ENCODE results near the gene FAAP100. TPM values are rescaled to one million over a fixed set of nuclear protein-coding genes. Genes with fewer than 3 reads are reported as not detected.
A peak's percentile ranks its signal among the peaks of the same experiment; 100 is the strongest.

FAAP100 gene
- total and polyA plus RNA-seq, 9 donors = 0.77 to 29.1 (median 25.0) TPM

DNA sequence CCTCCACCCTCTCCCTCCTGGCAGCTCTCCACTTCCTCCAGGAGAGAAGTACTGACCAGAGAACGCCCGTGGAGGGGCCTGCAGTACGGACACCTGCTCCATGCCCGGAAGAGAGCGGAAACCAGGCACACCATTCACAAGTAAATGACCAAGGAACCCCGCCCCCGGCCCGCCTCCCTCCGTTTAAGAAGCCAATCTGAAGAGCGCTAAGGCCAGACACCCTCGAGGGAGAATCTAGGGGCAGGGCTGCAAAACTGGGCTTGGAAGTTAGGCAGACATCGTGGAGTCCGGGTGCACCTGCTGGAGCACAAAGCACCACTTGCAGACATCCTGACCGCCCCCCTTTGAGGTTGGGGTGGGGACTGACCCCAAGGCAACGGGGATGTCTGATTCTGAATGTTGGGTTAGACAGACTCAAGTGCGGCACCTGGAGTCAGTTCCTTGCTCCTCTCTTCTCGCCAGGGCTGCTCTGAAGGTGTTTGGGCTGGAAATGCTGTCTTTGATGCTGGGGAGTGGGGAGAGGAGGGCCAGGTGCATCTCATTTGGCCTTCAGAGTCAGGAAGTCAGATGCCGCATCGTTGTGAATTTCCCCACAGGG, 964 bp upstream of the FAAP100 start:
- WGBS, 3 donors = 0 to 2% (median 2%) methylated on average over 19 of the region's 19 CpGs
- intact Hi-C loops (cut with DNase I) = no loop called here
- peak overlapping the region; percentile 94 for H3K4me3 ChIP-seq
- DNase-seq = peak; percentile 56 to 72 (median 61)
- TF ChIP-seq POLR2A (IDR thresholded peaks at IDR 0.05) (no peak), EP300 (IDR thresholded peaks at IDR 0.05) (no peak)
- TF ChIP-seq, protein P1, sequence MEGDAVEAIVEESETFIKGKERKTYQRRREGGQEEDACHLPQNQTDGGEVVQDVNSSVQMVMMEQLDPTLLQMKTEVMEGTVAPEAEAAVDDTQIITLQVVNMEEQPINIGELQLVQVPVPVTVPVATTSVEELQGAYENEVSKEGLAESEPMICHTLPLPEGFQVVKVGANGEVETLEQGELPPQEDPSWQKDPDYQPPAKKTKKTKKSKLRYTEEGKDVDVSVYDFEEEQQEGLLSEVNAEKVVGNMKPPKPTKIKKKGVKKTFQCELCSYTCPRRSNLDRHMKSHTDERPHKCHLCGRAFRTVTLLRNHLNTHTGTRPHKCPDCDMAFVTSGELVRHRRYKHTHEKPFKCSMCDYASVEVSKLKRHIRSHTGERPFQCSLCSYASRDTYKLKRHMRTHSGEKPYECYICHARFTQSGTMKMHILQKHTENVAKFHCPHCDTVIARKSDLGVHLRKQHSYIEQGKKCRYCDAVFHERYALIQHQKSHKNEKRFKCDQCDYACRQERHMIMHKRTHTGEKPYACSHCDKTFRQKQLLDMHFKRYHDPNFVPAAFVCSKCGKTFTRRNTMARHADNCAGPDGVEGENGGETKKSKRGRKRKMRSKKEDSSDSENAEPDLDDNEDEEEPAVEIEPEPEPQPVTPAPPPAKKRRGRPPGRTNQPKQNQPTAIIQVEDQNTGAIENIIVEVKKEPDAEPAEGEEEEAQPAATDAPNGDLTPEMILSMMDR (IDR thresholded peaks at IDR 0.05) = no peak
- peaks cover 10% of the 10 kb centered on the region for H3K4me1 ChIP-seq (ENCODE audit: insufficient read depth)
- no peaks in the 10 kb centered on the region for H3K27me3 ChIP-seq
- peak overlapping the region; percentile 38 to 60 for H3K27ac ChIP-seq
- no peaks in the 10 kb centered on the region for H3K9me3 ChIP-seq
- H3K36me3 ChIP-seq = no peaks in the 10 kb centered on the region

DNA sequence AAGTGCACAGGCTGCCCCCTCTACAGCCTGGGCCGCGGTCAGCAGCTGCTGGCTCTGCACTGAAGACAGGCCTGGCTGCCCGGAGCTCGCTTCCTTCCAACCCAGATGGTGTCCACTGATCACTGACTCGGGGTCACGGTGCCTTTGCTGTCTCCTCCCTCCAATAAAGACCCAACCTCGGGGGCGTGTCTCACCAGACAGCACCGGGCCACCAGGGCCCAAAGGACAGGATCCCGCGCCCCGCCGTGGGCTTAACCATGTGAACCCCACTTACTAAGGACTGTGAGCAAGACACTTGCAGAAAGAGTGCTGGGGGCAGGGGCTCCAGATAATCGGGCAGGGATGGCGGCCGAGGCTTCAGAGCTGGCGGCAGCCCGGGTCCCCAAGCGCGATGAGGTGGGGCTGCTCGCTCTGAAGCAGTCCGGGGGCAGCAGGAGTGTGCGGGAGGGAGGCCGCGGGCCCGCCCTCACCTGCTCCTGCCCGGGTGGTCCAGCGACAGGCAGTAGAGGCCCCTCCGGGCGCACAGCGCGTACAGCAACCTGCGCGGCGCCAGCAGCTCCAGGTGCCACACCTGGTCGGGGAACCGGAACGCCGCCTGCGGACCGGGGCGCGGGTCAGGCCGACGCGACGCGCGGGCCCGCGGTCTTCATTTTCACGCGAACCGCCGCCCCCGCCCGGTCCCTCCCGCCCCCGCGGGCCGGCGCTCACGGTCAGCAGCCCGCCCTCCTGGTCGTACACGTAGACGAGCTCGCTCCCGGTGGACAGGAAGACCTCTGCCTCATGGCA, 502 bp downstream of the FAAP100 start:
- Histone ChIP-seq H3K4me1 (ENCODE audit: insufficient read depth) (peaks cover 10% of the 10 kb centered on the region), H3K27ac (peak overlapping the region in 1 of 2 donors; percentile 60), H3K9me3 (no peaks in the 10 kb centered on the region), H3K4me3 (peak overlapping the region; percentile 94), H3K27me3 (no peaks in the 10 kb centered on the region), H3K36me3 (no peaks in the 10 kb centered on the region)
- 1 to 2% (median 2%) methylated on average over 20 to 69 of the region's 69 CpGs for WGBS, 3 donors
- TF ChIP-seq EP300 (IDR thresholded peaks at IDR 0.05) (no peak), POLR2A (IDR thresholded peaks at IDR 0.05) (no peak)
- TF ChIP-seq, protein P1 (IDR thresholded peaks at IDR 0.05) = no peak
- intact Hi-C loops (cut with DNase I) = no loop called here
- no peak for DNase-seq

DNA sequence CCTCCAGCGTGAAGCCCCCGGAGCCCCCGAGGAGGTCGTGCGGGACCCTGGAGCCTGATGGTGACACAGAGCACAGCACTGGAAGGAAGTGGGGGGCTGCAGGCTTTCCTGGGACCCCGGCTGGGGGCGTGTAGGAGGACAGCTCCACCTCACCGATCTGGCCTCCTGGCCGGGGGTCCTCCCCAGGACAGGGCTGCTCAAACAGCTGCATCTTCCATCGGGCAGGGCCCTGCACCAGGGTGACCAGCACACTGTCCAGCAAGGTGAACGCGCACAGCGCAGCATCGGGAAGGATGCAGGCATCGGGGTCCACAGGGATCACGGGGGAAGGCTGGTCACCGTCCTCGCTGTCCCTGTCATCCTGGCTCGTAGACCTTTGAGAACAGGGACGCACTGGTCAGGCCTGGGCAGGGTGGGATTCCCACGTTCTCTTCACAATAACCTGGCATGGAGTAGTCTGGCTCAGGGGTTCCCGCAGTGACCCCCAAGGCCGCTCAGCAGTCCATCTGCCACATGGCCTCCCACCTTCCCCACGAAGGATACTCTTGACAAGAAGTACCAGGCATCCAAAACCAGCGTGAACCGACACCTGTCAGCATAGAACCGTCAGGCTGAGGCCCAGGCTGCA, 1.2 kb downstream of the FAAP100 start:
- WGBS, 3 donors = 72 to 77% (median 73%) methylated on average over 27 of the region's 27 CpGs
- intact Hi-C loops (cut with DNase I) = no loop called here
- H3K4me1 ChIP-seq (ENCODE audit: insufficient read depth) = peaks cover 10% of the 10 kb centered on the region

DNA sequence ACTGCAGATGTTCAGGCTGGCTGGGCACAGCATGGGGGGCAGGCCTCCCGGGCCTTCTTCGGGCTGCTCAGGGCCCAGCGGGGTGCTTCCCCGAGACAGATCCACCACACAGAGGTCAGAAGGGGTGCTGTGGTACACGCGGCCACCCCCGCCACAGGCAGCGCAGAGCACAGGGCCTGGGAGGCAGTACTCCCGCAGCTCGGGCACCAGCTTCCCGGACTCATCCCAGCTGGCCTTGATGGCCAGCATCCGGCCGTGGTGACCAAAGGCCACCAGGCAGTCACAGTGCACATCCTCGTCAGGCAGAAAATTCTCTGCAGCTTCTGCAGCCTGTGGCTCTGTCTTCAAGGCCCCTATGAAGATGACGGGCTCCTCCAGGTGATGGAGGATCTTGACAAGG, 1.9 kb downstream of the FAAP100 start:
- Histone ChIP-seq H3K27me3 (no peaks in the 10 kb centered on the region), H3K9me3 (no peaks in the 10 kb centered on the region), H3K4me3 (no peak overlapping the region), H3K27ac (no peak overlapping the region), H3K4me1 (ENCODE audit: insufficient read depth) (peaks cover 10% of the 10 kb centered on the region), H3K36me3 (no peaks in the 10 kb centered on the region)
- no peak for DNase-seq
- WGBS, 3 donors = 86 to 96% (median 94%) methylated on average over 14 to 15 of the region's 15 CpGs
- TF ChIP-seq EP300 (IDR thresholded peaks at IDR 0.05) (no peak), POLR2A (IDR thresholded peaks at IDR 0.05) (no peak)
- TF ChIP-seq, protein P1 (IDR thresholded peaks at IDR 0.05) = no peak
- intact Hi-C loops (cut with DNase I) = no loop called here

More for the DNA sequence above, 1.2 kb downstream of the FAAP100 start:
- Histone ChIP-seq H3K4me3 (peak overlapping the region; percentile 94), H3K9me3 (no peaks in the 10 kb centered on the region), H3K36me3 (no peaks in the 10 kb centered on the region), H3K27me3 (no peaks in the 10 kb centered on the region), H3K27ac (no peak overlapping the region)
- no peak for DNase-seq
- TF ChIP-seq POLR2A (IDR thresholded peaks at IDR 0.05) (no peak), EP300 (IDR thresholded peaks at IDR 0.05) (no peak)
- TF ChIP-seq, protein P1 (IDR thresholded peaks at IDR 0.05) = no peak

Measured in ovary (tissue), 9 donors.